C4-2B (cell line): ENCODE measurements around the gene CELSR1.

ENCODE experiments used
- ZFX ChIP-seq: fragments of 450-650 bp; IDR thresholded peaks from 2 replicates; pipeline ENCODE4 v1.6.1; 2017
- TF ChIP-seq, protein P1 (sequence below): fragments of 450-650 bp; conservative IDR thresholded peaks from 2 replicates; pipeline ENCODE4 v1.5.1; 2017; ENCODE audit warnings: mild to moderate bottlenecking

DNA sequence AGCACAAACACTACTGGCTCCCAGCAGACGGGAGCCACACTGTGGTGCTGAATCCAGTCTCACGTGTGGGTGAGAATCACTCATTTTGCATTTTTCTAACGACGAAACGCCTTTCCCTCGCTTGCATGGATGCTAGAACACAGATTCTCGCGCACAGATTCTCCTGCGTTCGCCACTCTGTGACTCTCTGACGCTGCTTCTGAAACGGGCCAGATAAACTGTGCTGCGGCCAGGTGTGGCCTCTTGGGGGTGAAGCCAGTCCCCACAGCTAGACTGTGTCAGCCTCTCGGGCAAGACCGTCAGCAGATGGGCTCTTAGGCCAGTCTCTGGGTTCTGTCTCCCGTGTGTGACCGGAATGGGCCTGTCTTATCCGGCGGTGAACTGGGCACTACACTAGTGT, 157.4 kb downstream of the CELSR1 start:
- TF ChIP-seq, protein P1, sequence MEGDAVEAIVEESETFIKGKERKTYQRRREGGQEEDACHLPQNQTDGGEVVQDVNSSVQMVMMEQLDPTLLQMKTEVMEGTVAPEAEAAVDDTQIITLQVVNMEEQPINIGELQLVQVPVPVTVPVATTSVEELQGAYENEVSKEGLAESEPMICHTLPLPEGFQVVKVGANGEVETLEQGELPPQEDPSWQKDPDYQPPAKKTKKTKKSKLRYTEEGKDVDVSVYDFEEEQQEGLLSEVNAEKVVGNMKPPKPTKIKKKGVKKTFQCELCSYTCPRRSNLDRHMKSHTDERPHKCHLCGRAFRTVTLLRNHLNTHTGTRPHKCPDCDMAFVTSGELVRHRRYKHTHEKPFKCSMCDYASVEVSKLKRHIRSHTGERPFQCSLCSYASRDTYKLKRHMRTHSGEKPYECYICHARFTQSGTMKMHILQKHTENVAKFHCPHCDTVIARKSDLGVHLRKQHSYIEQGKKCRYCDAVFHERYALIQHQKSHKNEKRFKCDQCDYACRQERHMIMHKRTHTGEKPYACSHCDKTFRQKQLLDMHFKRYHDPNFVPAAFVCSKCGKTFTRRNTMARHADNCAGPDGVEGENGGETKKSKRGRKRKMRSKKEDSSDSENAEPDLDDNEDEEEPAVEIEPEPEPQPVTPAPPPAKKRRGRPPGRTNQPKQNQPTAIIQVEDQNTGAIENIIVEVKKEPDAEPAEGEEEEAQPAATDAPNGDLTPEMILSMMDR = no peak
- no peak for TF ChIP-seq ZFX
